Activated gamma-delta T cell (primary cell): Measurements from ENCODE around the gene MYBPHL.

Source experiments
- DNase-seq: peaks from one replicate; lab custom pipeline; 2025; lab: John Stamatoyannopoulos, UW
- total RNA-seq, 2 donors: gene quantifications; one replicate each; lab custom pipeline; 2026; lab: John Stamatoyannopoulos, UW

The MYBPHL gene
- 0 to 0.10 reads per million in 2 donors for total RNA-seq

GRCh38 chr1:109306832-109307273 is at the start of gene MYBPHL:
MYBPHL (minus strand) TSS chr1:109307011; CDS start chr1:109306991, 20 bp downstream.
- DNase-seq = no peak

DNA sequence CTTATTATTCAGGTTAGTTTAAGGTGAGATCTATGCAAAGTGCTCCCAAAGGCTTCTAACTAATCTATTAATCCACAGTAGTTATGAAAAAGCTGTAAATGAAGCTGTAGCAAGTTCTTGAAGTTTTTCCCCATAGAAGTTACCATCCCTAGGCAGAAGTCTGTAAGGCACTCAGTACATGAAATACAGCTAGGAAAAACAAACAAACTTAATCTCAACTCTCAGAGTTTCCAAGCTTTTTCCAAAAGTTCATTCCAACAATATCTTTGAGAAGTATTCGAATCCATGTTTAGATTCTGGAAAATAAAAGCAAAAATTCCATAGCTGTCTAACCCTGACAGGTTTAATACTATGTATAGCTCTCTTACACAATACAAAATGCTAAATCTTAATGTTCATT is 49.7 kb upstream of the MYBPHL start:
- DNase-seq = no peak

DNA sequence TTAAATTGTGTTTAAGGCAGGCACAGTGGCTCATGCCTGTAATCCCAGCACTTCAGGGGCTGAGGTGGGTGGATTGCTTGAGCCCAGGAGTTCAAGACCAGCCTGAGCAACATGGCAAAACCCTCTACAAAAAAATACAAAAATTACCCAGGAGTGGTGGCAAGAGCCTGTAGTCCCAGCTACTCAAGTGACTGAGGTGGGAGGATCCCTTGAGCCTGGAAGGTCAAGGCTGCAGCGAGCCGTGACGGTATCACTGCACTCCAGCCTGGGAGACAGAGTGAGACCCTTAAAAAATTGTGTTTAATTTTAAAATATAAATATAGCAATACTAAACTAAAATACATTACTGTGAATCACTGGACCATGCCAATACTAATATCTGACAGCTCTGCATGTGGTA is 48.1 kb upstream of the MYBPHL start:
- DNase-seq = no peak

- DNase-seq = no peak
These were observed 44.6 kb upstream of the MYBPHL start for GRCh38 chr1:109351457-109351856.

DNA sequence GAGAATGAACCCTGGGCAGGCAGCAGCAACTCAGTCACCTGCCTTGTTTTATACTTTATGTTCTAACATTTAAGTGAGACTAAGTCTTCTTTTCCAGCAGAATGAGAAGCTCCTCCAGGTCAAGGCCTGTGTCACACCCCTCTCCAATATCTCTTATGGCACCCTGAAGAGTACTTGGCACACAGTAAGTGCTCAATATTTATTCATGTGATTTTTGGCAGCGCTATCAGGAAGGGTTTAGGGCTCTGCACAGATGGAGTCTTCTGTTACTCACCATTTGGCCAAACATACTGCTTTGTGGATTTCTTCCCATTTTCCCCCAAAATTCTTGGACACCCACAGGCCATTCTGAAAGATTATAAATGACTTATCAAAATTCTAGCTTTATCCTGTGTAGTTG is 43.8 kb upstream of the MYBPHL start:
- no peak for DNase-seq

DNA sequence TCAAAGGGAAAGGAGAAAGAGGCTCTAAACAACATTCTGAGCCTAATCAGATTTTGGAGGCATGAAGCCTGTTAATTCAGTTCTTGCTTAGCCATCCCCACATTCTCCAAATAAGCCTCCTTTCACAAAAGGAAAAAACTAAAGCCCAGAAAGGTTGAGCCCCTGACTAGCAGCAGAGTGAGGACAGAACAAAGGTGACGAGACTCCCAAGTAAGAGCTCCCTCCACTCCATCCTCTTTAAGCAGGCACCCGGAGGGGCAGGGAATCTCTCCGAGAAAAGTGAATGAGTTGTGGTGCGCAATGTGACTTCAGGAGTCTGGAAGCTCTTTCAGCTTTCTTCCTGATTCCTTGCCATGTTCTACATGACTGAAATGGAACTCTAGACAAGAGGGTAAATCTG is 43.4 kb upstream of the MYBPHL start:
- no peak for DNase-seq

DNA sequence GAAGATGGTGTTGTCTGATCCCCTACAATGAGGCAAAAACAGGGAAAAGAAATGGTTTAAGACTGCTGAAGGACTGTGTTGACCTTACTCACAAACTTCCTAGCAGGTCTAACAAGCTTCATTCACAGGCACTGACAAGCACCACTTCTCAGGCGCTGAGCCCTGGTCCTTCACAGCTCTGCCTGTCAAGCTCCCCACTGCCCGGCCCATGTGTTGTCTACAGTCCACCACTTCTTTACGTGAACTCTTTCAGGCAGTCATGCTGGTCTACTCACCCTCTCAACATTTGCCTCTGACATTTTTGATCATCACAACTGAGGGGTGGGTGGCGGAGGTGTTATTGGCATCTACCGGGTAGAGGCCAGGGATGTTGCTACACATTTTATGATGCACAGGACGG is 40.7 kb upstream of the MYBPHL start:
- no peak for DNase-seq

DNA sequence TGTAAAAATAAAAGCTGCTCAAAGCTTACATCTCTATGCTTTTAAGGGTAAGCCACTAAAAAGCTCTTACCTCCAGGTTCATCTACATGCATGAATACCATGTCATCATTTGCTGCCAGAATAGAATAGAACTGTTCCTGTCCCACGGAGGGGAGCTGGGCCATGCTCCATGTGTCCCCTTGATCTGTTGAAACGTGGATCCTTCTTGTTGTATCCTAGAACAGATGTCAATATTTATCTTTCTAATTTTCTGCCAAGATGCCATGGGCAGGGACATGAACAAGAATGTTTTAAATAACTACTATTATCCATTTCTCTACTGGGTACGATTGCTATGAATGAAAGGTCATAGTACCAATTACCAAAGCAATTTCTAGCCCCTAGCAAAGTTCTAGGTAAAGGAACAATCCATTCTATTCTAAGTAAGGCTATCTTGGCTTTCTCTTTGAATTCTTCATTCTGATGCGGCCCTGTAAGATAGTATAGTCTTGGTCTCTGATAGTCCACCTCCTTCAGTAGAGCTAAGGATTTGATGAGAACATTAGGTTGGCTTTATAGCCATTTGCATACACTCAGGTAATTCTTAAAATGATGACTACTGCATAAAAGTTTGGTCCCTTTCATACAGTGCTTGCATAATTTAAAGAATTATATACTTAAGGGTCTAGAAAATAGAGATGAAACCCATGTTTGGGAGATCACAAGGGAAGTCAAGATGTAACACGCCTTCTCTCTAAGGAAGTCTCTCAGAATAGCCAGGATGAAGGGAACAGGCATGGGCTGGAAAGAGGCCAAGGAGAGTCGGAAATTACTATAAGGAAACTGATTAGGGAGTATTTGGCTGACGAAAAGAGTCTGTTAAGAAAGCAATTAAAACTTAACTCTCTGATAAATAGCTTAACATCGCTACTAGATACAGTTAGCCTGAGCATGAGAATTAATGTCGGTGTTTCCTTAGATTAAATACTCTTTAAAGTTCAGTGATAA is 35.4 kb upstream of the MYBPHL start:
- no peak for DNase-seq

DNA sequence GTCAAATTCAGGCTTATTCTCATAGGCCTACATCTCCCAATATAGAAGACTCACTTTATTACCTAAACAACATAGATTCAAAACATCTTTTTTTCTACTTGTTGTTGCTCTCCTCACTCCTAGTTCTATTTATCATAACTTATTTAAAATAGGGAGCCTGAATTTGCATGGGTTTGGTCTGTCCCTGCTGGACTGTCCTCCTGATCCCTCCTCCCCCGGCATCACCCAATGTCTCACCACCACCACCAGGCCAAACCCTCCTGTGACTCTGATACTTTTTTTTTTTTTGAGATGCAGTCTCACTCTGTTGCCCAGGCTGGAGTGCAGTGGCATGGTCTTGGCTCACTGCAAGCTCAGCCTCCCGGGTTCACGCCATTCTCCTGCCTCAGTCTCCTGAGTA is 31.8 kb upstream of the MYBPHL start:
- DNase-seq = no peak

GRCh38 chr1:109338091-109338490 is 31.3 kb upstream of the MYBPHL start:
- no peak for DNase-seq

DNA sequence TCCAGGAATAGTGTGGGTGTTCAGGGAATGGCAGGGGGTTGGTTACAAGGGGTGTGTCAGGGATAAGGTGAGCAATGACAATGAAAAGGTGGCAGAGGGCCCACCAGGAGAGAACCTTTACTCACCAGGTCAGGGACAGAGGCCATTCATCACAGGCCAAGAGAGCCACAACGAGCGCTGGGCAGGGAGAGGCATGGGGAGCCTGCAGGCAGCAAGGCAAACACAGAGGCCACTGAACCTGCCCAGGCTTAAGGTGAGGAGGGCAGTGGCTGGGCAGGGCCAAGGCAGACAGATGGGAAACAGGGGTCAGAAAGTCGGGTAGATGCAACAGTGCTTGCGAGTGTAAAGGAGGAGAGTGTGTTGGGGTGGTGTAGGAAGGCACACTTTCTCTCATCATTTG is 28.3 kb upstream of the MYBPHL start:
- no peak for DNase-seq

- DNase-seq = no peak
These were observed 24.3 kb upstream of the MYBPHL start for GRCh38 chr1:109331113-109331512.

- DNase-seq = no peak
These were observed 20.5 kb upstream of the MYBPHL start for GRCh38 chr1:109327285-109327684.

DNA sequence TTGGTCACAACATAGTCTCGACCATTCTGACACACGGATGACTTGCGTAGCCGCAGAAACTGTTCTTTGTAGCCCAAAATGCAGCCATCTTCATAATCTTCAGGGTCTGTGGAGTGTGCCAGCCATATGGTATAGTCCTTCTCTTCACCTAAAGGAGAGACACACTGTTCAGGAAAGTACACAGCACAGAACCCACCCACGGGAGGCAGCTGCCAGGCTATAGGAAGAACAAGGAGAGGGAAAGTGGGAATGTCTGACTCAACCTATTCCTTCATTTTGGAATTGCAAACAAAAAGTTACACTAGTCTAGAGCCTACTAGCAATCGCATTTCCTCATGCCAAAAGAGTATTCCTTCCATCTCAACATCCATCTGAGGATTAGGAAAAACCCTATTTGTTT is 16.2 kb upstream of the MYBPHL start:
- DNase-seq = no peak

GRCh38 chr1:109319114-109319513 is 12.3 kb upstream of the MYBPHL start:
- DNase-seq = no peak

DNA sequence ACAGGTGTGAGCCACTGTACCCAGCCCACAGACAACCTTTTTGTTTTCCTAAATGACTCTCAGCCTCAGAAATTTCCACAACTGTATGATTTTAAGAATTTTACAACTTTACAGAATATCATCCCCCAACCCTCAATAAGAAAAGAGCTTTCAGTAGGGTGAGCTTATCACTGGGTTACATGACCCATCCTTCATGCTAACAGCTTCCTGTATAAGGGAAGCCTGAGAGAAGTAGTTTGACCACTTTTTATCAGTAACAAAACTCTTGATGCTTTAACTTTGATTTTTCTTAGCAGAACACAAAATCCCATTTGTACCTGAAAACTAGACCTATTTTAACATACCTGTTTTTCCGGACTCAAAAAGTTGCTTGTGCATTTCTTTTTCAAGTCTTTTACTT is 9.7 kb upstream of the MYBPHL start:
- DNase-seq = no peak

DNA sequence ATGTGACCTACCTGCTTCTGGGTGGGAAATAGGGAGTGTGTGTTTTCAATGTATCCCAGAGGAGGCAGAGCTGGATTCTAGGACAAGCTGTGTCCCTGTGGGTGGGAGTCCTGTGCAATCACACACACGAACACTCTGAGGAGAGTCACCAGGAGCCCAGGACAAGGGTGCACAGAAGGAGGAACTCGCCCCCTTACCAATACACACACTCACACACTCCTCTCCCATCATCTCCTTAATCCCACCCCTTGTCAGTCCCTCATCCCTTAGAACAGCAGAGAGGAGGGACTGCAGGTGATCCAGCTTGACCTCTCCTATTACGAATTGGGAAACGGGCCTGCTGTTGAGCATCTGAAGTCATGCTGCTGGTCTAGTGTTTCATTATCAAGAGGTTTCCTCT is 8.5 kb upstream of the MYBPHL start:
- DNase-seq = no peak

DNA sequence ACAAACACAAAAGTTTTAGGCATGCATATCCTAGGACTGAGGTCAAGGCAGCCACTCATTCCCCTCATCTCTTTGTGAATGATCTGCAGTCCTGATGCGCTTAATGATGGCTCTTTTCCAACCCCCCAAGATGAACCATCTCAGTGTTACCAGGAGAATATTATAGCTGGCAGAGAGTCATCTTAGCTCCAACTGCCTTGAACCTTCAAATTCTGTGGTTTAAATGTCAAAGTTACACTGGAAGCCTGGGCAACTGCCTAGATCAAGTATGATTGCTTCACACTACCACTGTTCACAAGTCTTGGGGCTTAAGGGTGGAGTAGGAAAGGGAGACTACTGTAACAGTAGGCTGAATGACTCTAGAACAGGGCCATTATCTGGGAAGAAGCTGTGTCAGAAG is 8.0 kb upstream of the MYBPHL start:
- no peak for DNase-seq

DNA sequence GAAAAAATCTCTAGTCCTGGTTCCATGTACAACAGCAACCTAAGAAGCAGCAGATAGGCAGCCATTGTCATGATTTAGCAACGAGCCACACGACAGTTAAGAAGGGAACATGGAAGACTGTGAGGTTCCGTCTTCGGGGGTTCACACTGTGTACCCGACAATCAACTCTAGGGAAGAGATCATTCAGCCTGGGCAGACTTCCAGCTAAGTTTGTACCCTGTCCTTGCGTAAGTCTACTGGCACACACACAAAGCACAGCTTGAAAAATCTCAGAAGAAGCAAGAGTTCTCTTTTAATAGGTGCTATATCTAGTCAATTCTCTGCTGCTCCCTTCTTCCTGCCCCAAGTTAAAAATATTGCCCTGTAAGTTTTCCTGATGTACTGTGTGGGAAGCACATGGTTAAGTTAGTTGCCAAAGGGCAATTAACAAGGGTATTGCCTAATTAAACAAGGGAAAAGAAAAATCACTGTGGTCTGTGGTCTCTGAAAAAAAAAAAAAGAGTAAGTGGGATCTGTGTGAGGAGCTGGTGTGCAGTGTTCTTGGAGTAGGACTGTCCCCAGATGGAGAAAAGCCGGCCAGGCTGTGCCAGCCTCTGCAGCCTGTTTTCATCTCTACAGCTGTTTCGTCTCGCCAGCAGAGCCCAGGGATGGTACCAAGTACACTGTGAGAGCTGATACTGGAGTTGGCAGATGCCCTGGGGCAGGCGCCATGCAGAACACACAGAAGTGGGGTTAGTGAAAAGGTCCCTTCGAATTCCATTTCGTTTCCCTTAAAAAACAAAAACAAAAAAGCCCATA is 6.4 kb upstream of the MYBPHL start:
- no peak for DNase-seq

DNA sequence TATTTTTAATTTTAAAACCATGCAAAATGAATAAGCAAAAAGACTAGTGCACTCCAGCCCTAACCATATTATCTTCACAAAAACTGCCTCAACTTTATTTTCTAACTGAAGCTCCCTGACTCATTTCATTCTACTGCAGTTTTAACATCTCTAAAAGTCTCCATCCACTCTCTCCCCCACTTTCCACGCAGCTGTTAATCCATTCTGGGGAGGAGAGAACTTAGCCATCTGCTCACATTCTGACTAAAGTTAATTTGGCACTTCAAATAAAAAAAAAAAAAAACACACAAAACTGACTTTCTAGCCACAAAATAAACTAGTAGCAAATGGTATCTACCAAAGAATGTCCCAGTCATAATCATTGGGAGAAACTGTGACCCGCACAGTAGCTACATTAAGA is 5.4 kb upstream of the MYBPHL start:
- no peak for DNase-seq

DNA sequence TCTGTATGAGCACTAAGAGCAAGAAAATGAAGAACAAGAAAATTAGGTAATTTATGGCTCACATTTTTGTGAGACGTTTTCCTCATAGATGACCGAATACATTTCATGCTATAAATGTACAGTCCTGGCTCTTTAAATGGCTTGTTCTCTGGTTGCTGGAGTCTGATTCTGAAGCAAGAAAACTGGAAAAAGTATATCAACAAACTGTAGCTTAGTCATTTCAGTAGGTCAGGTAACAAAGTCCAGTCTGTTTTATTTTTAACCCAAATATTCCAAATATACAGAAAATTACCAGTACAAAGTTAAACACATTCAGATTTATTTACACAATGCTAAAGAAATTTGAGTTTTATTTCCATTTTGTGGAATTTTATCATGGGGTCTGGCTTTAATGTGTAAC is 2.5 kb upstream of the MYBPHL start:
- no peak for DNase-seq

DNA sequence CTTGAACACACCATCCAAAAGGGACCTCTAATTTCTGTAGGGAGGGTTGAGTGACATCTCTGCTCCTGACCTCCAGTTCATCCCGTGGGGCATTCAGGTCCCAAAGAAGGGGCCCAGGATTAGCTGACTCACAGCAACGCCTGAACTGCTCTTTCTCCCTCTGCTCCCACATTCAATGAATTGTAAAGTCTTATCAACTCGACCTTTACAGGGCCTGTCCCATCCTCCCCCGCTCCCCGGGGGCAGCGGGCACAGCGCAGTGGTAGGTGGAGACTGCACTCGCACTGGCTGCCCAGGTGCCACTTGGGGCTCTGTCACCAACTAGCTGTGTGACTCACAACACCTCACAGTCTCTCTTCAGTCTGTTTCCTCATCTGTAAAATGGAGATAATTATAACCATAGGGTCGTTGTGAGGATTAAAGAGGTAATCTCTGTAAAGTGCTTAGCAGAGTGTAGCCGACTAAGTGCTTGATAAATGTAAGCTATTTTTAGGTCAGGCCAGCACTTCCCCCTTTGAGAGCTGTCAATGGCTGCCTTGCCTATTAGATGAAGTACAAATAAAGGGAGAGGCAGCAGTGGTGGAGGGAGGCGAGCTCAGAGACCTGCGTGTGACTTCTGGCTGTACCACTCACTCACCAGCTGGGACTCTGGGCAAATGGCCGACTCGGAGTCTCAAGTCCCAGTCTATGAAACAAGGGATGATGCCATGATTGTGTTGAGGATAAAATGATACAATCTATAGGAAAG is 637 bp upstream of the MYBPHL start:
- DNase-seq = no peak
